Endodermal cell (in vitro differentiated cells): ENCODE results near the gene ETFDH. TPM values are rescaled to one million over a fixed set of nuclear protein-coding genes. Genes with fewer than 3 reads are reported as not detected.
A peak's percentile ranks its signal among the peaks of the same experiment; 100 is the strongest.
"Not testable (repeated sequence)": the region's sequence is repeated elsewhere in the genome, so short reads cannot be mapped to it uniquely, and the experiment has no call there.

Source experiments
- DNase-seq: peaks from one replicate; pipeline ENCODE4 v3.0.0-alpha.2; 2017
- H3K27ac ChIP-seq: 2 replicates; pipeline ENCODE4 v1.5.1; 2013; ENCODE audit warnings: mild to moderate bottlenecking, low read depth, low read length, moderate library complexity
- H3K27me3 ChIP-seq: 2 replicates; pipeline ENCODE4 v1.6.1; 2013; ENCODE audit warnings: mild to moderate bottlenecking, low read length, moderate library complexity; ENCODE audit not compliant: insufficient read depth, control insufficient read depth, poor library complexity, severe bottlenecking
- H3K36me3 ChIP-seq: 2 replicates; pipeline ENCODE4 v1.7.0; 2013; ENCODE audit warnings: mild to moderate bottlenecking, low read length, moderate library complexity; ENCODE audit not compliant: control insufficient read depth, insufficient read depth
- H3K4me1 ChIP-seq: one replicate; pipeline ENCODE4 v1.7.0; 2013; ENCODE audit warnings: low read length; ENCODE audit not compliant: control insufficient read depth, insufficient read depth
- H3K4me3 ChIP-seq: 2 replicates; pipeline ENCODE4 v1.5.1; 2013; ENCODE audit warnings: mild to moderate bottlenecking, low read length, moderate library complexity
- H3K9ac ChIP-seq: 2 replicates; pipeline ENCODE4 v1.6.1; 2013; ENCODE audit warnings: mild to moderate bottlenecking, low read length, moderate library complexity; ENCODE audit not compliant: poor library complexity, severe bottlenecking; ENCODE audit errors: extremely low read depth
- H3K9me3 ChIP-seq: 2 replicates; pipeline ENCODE4 v1.6.1; 2013; ENCODE audit warnings: mild to moderate bottlenecking, low read length, moderate library complexity; ENCODE audit not compliant: control insufficient read depth
- H3K27ac Mint-ChIP-seq: 2 replicates; pipeline ENCODE4 v1.8.0; 2020; ENCODE audit warnings: mixed read lengths
- H3K27me3 Mint-ChIP-seq: 2 replicates; pipeline ENCODE4 v1.8.0; 2021; ENCODE audit warnings: mild to moderate bottlenecking, mixed read lengths; ENCODE audit not compliant: insufficient read depth
- H3K36me3 Mint-ChIP-seq: 2 replicates; pipeline ENCODE4 v1.8.0; 2020; ENCODE audit warnings: low read depth, mixed read lengths
- H3K4me1 Mint-ChIP-seq: 2 replicates; pipeline ENCODE4 v1.8.0; 2020; ENCODE audit warnings: mixed read lengths
- H3K4me3 Mint-ChIP-seq: 2 replicates; pipeline ENCODE4 v1.8.0; 2020; ENCODE audit warnings: mild to moderate bottlenecking, moderate library complexity, mixed read lengths
- H3K9me3 Mint-ChIP-seq: 2 replicates; pipeline ENCODE4 v1.8.0; 2020; ENCODE audit warnings: mild to moderate bottlenecking, mixed read lengths
- CTCF ChIP-seq: fragments of 200-600 bp; sonication (generic); conservative IDR thresholded peaks from 2 replicates; pipeline ENCODE4 v1.5.0; 2021; ENCODE audit warnings: antibody characterized with exemption, mild to moderate bottlenecking
- WGBS, 2 experiments: methylation state at CpG; one replicate each; pipeline versions ENCODE4 v1.1.5 to v1.1.7; 2013; ENCODE audit warnings: missing lambda C conversion rate in 2 of 2, mixed read lengths in 1 of 2; ENCODE audit not compliant: insufficient coverage in 1 of 2, insufficient read length in 1 of 2; 5-methylcytosine and 5-hydroxymethylcytosine counted together
- total RNA-seq, 2 donors: library from RNA; stranded (reverse); fragmentation: NEBNext Ultra II Directional in 1 of 2; extraction: Animal tissue kit (Norgen Biotek cat#: 25700) in 1 of 2; gene quantifications; 2 replicates in 1 of 2; 3 replicates in 1 of 2; pipeline ENCODE4 v1.2.1, GENCODE V29; 2021

Gene ETFDH
- total RNA-seq, 2 donors from 2014 or later, result 10.6 to 11.8 TPM

- no peaks in the 10 kb centered on the region for H3K9me3 Mint-ChIP-seq
These were observed 32.2 kb downstream of the ETFDH start for GRCh38 chr4:158704274-158704673.

DNA sequence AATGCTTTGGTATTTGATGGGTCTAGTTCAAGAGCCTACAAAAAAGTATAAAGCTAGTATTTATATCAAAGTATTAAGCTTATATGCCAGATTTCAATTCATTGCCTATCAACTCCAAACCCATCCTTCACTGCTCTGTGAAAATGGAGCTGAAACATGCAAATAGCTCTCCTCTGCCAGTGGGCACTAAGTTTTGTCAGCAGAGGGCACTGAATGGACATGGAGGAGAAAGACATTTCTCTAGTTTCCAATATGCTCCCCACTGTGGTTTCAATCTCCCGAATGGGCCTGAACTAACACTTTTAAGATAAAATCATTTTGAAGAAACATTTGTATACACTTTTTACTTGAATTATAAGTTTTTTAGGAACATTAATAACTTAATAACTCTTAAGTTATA lies 38.7 kb downstream of the ETFDH start:
- Histone ChIP-seq H3K4me1 (no peaks in the 10 kb centered on the region), H3K9me3 (peaks cover 6% of the 10 kb centered on the region), H3K9ac (no peak overlapping the region), H3K36me3 (peaks cover 86% of the 10 kb centered on the region), H3K27me3 (no peaks in the 10 kb centered on the region), H3K4me3 (no peak overlapping the region), H3K27ac (no peak overlapping the region)
- no CpG with 5 or more reads among the region's 1 CpG for WGBS, 2 experiments
- H3K4me3 Mint-ChIP-seq, result no peak overlapping the region
- no peaks in the 10 kb centered on the region for H3K9me3 Mint-ChIP-seq
- H3K4me1 Mint-ChIP-seq, result no peaks in the 10 kb centered on the region
- no peaks in the 10 kb centered on the region for H3K27me3 Mint-ChIP-seq
- peaks cover 81% of the 10 kb centered on the region for H3K36me3 Mint-ChIP-seq
- H3K27ac Mint-ChIP-seq, result no peak overlapping the region
- TF ChIP-seq CTCF, result peak; percentile 35
- no peak for DNase-seq

More at GRCh38 chr4:158704274-158704673, 32.2 kb downstream of the ETFDH start:
- WGBS, 2 experiments, result 70 to 87% methylated on average over 2 to 4 of the region's 4 CpGs
- H3K4me1 ChIP-seq, result no peaks in the 10 kb centered on the region
- DNase-seq, result no peak
- Mint-ChIP-seq H3K27ac (no peak overlapping the region), H3K36me3 (peaks cover 26% of the 10 kb centered on the region), H3K4me1 (peaks cover 19% of the 10 kb centered on the region), H3K27me3 (no peaks in the 10 kb centered on the region), H3K4me3 (no peak overlapping the region)
- no peak overlapping the region for H3K9ac ChIP-seq
- H3K4me3 ChIP-seq, result no peak overlapping the region
- no peak for TF ChIP-seq CTCF
- H3K27me3 ChIP-seq, result no peaks in the 10 kb centered on the region
- no peaks in the 10 kb centered on the region for H3K9me3 ChIP-seq
- peaks cover 34% of the 10 kb centered on the region for H3K36me3 ChIP-seq
- H3K27ac ChIP-seq, result no peak overlapping the region

DNA sequence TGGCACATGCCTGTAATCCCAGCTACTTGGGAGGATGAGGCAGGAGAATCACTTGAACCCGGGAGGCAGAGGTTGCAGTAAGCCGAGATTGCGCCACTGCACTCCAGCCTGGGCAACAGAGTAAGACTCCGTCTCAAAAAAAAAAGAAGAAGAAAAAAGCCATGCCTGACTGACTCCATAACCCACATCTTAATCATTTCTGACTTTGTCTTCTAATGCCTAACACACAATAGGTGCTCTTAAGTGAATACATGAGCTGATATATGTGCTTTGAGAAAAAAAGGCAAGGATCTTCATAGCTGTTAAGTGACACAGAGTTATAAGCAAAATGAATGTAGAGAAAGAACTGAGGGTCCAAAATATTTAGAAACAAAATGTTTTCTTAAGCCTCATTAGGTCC lies 40.5 kb downstream of the ETFDH start:
- H3K36me3 Mint-ChIP-seq, result peaks cover 81% of the 10 kb centered on the region
- H3K9me3 Mint-ChIP-seq, H3K4me1 ChIP-seq, H3K4me3 Mint-ChIP-seq, H3K4me3 ChIP-seq, DNase-seq, H3K27ac ChIP-seq, H3K9ac ChIP-seq, H3K9me3 ChIP-seq, H3K27me3 ChIP-seq, H3K4me1 Mint-ChIP-seq, H3K27me3 Mint-ChIP-seq, H3K27ac Mint-ChIP-seq: not testable (repeated sequence)
- 98 to 100% methylated on average over 1 to 4 of the region's 4 CpGs for WGBS, 2 experiments
- H3K36me3 ChIP-seq, result peaks cover 79% of the 10 kb centered on the region

- H3K27ac ChIP-seq, result no peak overlapping the region
- peaks cover 6% of the 10 kb centered on the region for H3K9me3 ChIP-seq
- Mint-ChIP-seq H3K4me3 (no peak overlapping the region), H3K4me1 (no peaks in the 10 kb centered on the region), H3K9me3 (no peaks in the 10 kb centered on the region), H3K27ac (no peak overlapping the region), H3K27me3 (no peaks in the 10 kb centered on the region), H3K36me3 (peaks cover 83% of the 10 kb centered on the region)
- no peak overlapping the region for H3K4me3 ChIP-seq
- no peak for TF ChIP-seq CTCF
- WGBS, 2 experiments, result 96% methylated on average over 3 of the region's 4 CpGs; no CpG with 5 or more reads in 1 of the 2 experiments
- no peaks in the 10 kb centered on the region for H3K4me1 ChIP-seq
- no peak for DNase-seq
- no peak overlapping the region for H3K9ac ChIP-seq
- H3K27me3 ChIP-seq, result no peaks in the 10 kb centered on the region
- peaks cover 84% of the 10 kb centered on the region for H3K36me3 ChIP-seq
These were observed 42.8 kb downstream of the ETFDH start for GRCh38 chr4:158714937-158715336.
